Tibial nerve (tissue), 4 donors: ENCODE results near the gene WFIKKN1.

ENCODE experiments used
- EP300 ChIP-seq, 2 donors: sonication (generic); formaldehyde crosslinking; IDR thresholded peaks; one replicate each; pipeline ENCODE4 v1.6.1; 2017; ENCODE audit warnings: antibody characterized with exemption in 2 of 2, mild to moderate bottlenecking in 1 of 2
- POLR2A ChIP-seq, 2 donors: fragments of 450-650 bp; IDR thresholded peaks; one replicate each; pipeline ENCODE4 v1.6.1; 2017; ENCODE audit warnings: antibody characterized with exemption in 2 of 2, mild to moderate bottlenecking in 2 of 2, moderate library complexity in 2 of 2
- TF ChIP-seq, protein P1 (sequence below), 5 experiments: fragments of 200-600 bp in 3 of 5; fragments of 450-650 bp in 2 of 5; sonication (generic) in 3 of 5; IDR thresholded peaks; one replicate each; pipeline ENCODE4 v1.5.1; 2016 to 2019; ENCODE audit warnings: antibody characterized with exemption in 5 of 5, mild to moderate bottlenecking in 3 of 5, moderate library complexity in 2 of 5

DNA sequence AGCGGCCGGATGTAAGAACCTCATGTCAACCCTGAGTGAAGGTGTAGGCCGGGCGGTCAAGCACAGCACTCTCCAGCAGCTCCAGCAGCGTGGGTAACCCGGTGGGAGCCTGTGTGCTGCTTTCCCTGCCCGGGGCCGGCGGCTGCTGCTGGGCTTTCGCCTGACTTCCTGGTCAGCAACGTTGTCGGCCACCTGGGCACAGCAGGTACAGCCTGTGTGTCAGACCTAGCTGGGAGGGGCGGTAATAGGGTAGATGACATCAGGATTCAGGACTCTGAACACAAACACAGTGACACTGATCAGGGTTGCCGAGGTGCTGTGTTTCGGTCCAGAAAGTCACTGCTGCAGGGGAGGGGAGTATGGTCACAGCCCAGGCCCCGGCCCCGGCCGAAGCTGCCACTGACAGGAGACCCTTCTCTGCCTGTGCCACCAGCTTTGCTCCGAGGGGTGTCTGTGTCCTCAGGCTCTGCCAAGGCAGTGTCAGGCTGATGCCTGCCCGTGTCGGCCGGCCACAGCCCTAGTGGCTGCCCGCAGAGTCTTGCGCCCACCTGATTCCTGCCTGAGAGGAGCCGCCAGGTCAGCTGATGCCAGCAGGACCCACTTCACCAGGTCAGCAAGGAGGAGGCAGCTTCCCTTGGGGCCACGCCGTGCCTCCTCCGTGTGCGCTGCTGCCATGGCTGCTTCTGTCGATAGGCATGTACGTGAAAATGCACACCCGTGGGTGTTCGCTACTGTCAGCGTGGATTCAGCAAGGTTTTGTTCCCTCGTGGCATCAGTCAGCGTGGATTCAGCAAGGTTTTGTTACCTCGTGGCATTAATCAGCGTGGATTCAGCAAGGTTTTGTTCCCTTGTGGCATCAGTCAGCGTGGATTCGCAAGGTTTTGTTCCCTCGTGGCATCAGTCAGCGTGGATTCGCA, 31.7 kb upstream of the WFIKKN1 start:
- TF ChIP-seq, protein P1, sequence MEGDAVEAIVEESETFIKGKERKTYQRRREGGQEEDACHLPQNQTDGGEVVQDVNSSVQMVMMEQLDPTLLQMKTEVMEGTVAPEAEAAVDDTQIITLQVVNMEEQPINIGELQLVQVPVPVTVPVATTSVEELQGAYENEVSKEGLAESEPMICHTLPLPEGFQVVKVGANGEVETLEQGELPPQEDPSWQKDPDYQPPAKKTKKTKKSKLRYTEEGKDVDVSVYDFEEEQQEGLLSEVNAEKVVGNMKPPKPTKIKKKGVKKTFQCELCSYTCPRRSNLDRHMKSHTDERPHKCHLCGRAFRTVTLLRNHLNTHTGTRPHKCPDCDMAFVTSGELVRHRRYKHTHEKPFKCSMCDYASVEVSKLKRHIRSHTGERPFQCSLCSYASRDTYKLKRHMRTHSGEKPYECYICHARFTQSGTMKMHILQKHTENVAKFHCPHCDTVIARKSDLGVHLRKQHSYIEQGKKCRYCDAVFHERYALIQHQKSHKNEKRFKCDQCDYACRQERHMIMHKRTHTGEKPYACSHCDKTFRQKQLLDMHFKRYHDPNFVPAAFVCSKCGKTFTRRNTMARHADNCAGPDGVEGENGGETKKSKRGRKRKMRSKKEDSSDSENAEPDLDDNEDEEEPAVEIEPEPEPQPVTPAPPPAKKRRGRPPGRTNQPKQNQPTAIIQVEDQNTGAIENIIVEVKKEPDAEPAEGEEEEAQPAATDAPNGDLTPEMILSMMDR (IDR thresholded peaks at IDR 0.05): no peak
- TF ChIP-seq POLR2A (IDR thresholded peaks at IDR 0.05): no peak
- TF ChIP-seq EP300 (IDR thresholded peaks at IDR 0.05): no peak
